H1 (cell line): ENCODE measurements around the gene IKZF2. TPM values are rescaled to one million over a fixed set of nuclear protein-coding genes. Genes with fewer than 3 reads are reported as not detected.

ENCODE experiments used
- CTCF ChIA-PET: fragments of 300-600 bp; sonication (Branson Sonifier 250); formaldehyde crosslinking; loops from one replicate; lab custom pipeline; 2021; ENCODE audit not compliant: partially characterized antibody; lab: Charles Lee
- POLR2A ChIA-PET: fragments of 300-600 bp; sonication (Branson Sonifier 250); formaldehyde crosslinking; loops from one replicate; lab custom pipeline; 2021; ENCODE audit warnings: inconsistent platforms; ENCODE audit not compliant: partially characterized antibody; lab: Charles Lee
- DNase-seq, 2 experiments: peaks; one replicate each; pipeline versions ENCODE4 v3.0.0 to v3.0.0-alpha.2; 2010 to 2022; ENCODE audit warnings: low spot score in 2 of 2, low read depth in 1 of 2, mixed read lengths in 1 of 2
- FAIRE-seq: peaks from 2 replicates; lab custom pipeline; 2011; peaks lifted over from hg19 to GRCh38; lab: Jason Lieb, UNC
- H2AFZ ChIP-seq: 2 replicates; pipeline ENCODE4 v1.8.1; 2012; ENCODE audit warnings: low read length, inconsistent platforms
- H2AK5ac ChIP-seq: 2 replicates; pipeline ENCODE4 v1.6.1; 2013; ENCODE audit warnings: low read depth, low read length
- H2BK120ac ChIP-seq: replicated peaks from 2 replicates; pipeline ENCODE3; 2013; ENCODE audit warnings: low read depth, low read length, inconsistent platforms
- H2BK12ac ChIP-seq: 2 replicates; pipeline ENCODE4 v1.6.1; 2013; ENCODE audit warnings: low read depth, low read length
- H2BK15ac ChIP-seq: 2 replicates; pipeline ENCODE4 v1.6.1; 2013; ENCODE audit warnings: low read length
- H2BK20ac ChIP-seq: 2 replicates; pipeline ENCODE4 v1.6.1; 2013; ENCODE audit warnings: low read length
- H2BK5ac ChIP-seq: 2 replicates; pipeline ENCODE4 v1.6.1; 2013; ENCODE audit warnings: low read depth, low read length
- H3K14ac ChIP-seq: 2 replicates; pipeline ENCODE4 v1.6.1; 2013; ENCODE audit warnings: inconsistent platforms; ENCODE audit not compliant: insufficient read length
- H3K18ac ChIP-seq: 2 replicates; pipeline ENCODE4 v1.6.1; 2013; ENCODE audit warnings: low read length; ENCODE audit errors: extremely low read depth
- H3K23ac ChIP-seq: 2 replicates; pipeline ENCODE4 v1.6.1; 2013; ENCODE audit warnings: inconsistent platforms; ENCODE audit not compliant: insufficient read length
- H3K23me2 ChIP-seq: 2 replicates; pipeline ENCODE4 v1.6.1; 2013; ENCODE audit warnings: low read depth, low read length
- H3K27ac ChIP-seq: 2 replicates; pipeline ENCODE4 v1.6.1; 2011; ENCODE audit warnings: low read depth, low read length, inconsistent platforms
- H3K27me3 ChIP-seq, 4 experiments: replicated peaks in 1 of 4; 1 replicate in 1 of 4; 2 replicates in 3 of 4; pipeline versions ENCODE4 v1.6.1 to v1.8.1; 2011 to 2013; ENCODE audit warnings: low read length in 3 of 4, mild to moderate bottlenecking in 3 of 4, inconsistent platforms in 2 of 4, mixed read lengths in 2 of 4, moderate library complexity in 1 of 4; ENCODE audit not compliant: control insufficient read depth in 3 of 4, insufficient read depth in 3 of 4; ENCODE audit errors: extremely low read depth in 1 of 4
- H3K36me3 ChIP-seq, 4 experiments: 2 replicates each; pipeline versions ENCODE4 v1.6.1 to v1.8.1; 2011 to 2013; ENCODE audit warnings: mild to moderate bottlenecking in 4 of 4, low read length in 3 of 4, moderate library complexity in 2 of 4, control low read depth in 1 of 4, inconsistent platforms in 1 of 4; ENCODE audit not compliant: insufficient read depth in 4 of 4, control insufficient read depth in 2 of 4
- H3K4ac ChIP-seq: replicated peaks from 2 replicates; pipeline ENCODE3; 2013; ENCODE audit warnings: low read length, low read depth, mixed read lengths, inconsistent platforms; ENCODE audit not compliant: insufficient read length
- H3K4me1 ChIP-seq, 4 experiments: replicated peaks in 1 of 4; 1 replicate in 1 of 4; 2 replicates in 3 of 4; pipeline versions ENCODE4 v1.6.1 to v1.8.1; 2011 to 2013; ENCODE audit warnings: low read length in 3 of 4, inconsistent platforms in 2 of 4, mixed read lengths in 1 of 4; ENCODE audit not compliant: insufficient read depth in 4 of 4, control insufficient read depth in 3 of 4
- H3K4me2 ChIP-seq, 2 experiments: 2 replicates each; pipeline versions ENCODE4 v1.6.1 to v1.8.1; 2011 to 2013; ENCODE audit warnings: low read depth in 2 of 2, low read length in 2 of 2, control low read depth in 1 of 2, inconsistent platforms in 1 of 2, mild to moderate bottlenecking in 1 of 2; ENCODE audit not compliant: insufficient read depth in 1 of 2
- H3K4me3 ChIP-seq, 4 experiments: fragments of 200-600, 300-600 bp in 1 of 4; sonication (generic), shearing (Covaris generic), sonication (Bioruptor Twin) in 1 of 4; 2 replicates each; pipeline versions ENCODE4 v1.5.1 to v1.8.1; 2011 to 2016; ENCODE audit warnings: low read length in 4 of 4, low read depth in 3 of 4, control low read depth in 2 of 4, inconsistent platforms in 2 of 4, mild to moderate bottlenecking in 2 of 4, mixed read lengths in 1 of 4, moderate library complexity in 1 of 4; ENCODE audit not compliant: insufficient read depth in 2 of 4; ENCODE audit errors: extremely low read depth in 1 of 4
- H3K56ac ChIP-seq: replicated peaks from 2 replicates; pipeline ENCODE3; 2013; ENCODE audit warnings: low read depth, mild to moderate bottlenecking, mixed read lengths, low read length, inconsistent platforms; ENCODE audit not compliant: insufficient read length
- H3K79me1 ChIP-seq: 2 replicates; pipeline ENCODE4 v1.6.1; 2013; ENCODE audit warnings: low read depth, low read length, control low read depth
- H3K79me2 ChIP-seq, 2 experiments: 2 replicates each; pipeline versions ENCODE4 v1.6.1 to v1.8.1; 2012 to 2013; ENCODE audit warnings: low read length in 2 of 2, mild to moderate bottlenecking in 2 of 2, inconsistent platforms in 1 of 2; ENCODE audit not compliant: insufficient read depth in 2 of 2, control insufficient read depth in 1 of 2
- H3K9ac ChIP-seq, 4 experiments: replicated peaks in 1 of 4; 1 replicate in 1 of 4; 2 replicates in 3 of 4; pipeline versions ENCODE4 v1.6.1 to v1.8.1; 2011 to 2013; ENCODE audit warnings: low read depth in 3 of 4, low read length in 3 of 4, control low read depth in 2 of 4, mild to moderate bottlenecking in 2 of 4, moderate library complexity in 2 of 4, inconsistent platforms in 1 of 4; ENCODE audit errors: extremely low read depth in 1 of 4
- H3K9me3 ChIP-seq, 2 experiments: 2 replicates each; pipeline versions ENCODE4 v1.6.1 to v1.8.1; 2012 to 2013; ENCODE audit warnings: mild to moderate bottlenecking in 2 of 2, moderate library complexity in 2 of 2, control low read depth in 1 of 2, inconsistent platforms in 1 of 2, low read depth in 1 of 2, low read length in 1 of 2, mixed read lengths in 1 of 2; ENCODE audit not compliant: insufficient read depth in 2 of 2
- H4K20me1 ChIP-seq, 2 experiments: replicated peaks in 1 of 2; 2 replicates each; pipeline versions ENCODE3 to v1.8.1; 2011 to 2013; ENCODE audit warnings: inconsistent platforms in 2 of 2, low read length in 2 of 2, mild to moderate bottlenecking in 1 of 2; ENCODE audit not compliant: insufficient read depth in 2 of 2, control insufficient read depth in 1 of 2
- H4K5ac ChIP-seq: 2 replicates; pipeline ENCODE4 v1.6.1; 2013; ENCODE audit warnings: low read length, low read depth, mixed read lengths, inconsistent platforms; ENCODE audit not compliant: insufficient read length
- H4K8ac ChIP-seq: 2 replicates; pipeline ENCODE4 v1.8.0; 2013; ENCODE audit warnings: mild to moderate bottlenecking, moderate library complexity, low read length, inconsistent platforms; ENCODE audit not compliant: insufficient read depth; ENCODE audit errors: extremely low read depth
- H4K91ac ChIP-seq: replicated peaks from 2 replicates; pipeline ENCODE3; 2013; ENCODE audit warnings: low read length, mixed read lengths, inconsistent platforms; ENCODE audit not compliant: insufficient read length
- ASH2L ChIP-seq: fragments of 200-600, 300-600 bp; sonication (generic); IDR thresholded peaks from one replicate; pipeline ENCODE4 v1.7.1; 2017; ENCODE audit warnings: low read length
- CBX5 ChIP-seq: fragments of 300-800, 300-1000 bp; sonication (generic); IDR thresholded peaks from 2 replicates; pipeline ENCODE4 v1.7.1; 2016; ENCODE audit warnings: antibody characterized with exemption, low read length, low read depth
- CEBPB ChIP-seq: IDR thresholded peaks from 2 replicates; pipeline ENCODE4 v1.6.1; 2012; ENCODE audit warnings: low read depth, low read length
- MAFK ChIP-seq: IDR thresholded peaks from 2 replicates; pipeline ENCODE4 v1.6.1; 2012; ENCODE audit warnings: low read depth, mild to moderate bottlenecking, improper control_type of control experiment, low read length
- PHF8 ChIP-seq: fragments of 200-600 bp; sonication (generic); conservative IDR thresholded peaks from 2 replicates; pipeline ENCODE4 v1.7.1; 2012; ENCODE audit warnings: low read depth, mild to moderate bottlenecking, inconsistent platforms, low read length, moderate library complexity
- RFX5 ChIP-seq: IDR thresholded peaks from 2 replicates; pipeline ENCODE4 v1.6.1; 2011; ENCODE audit warnings: low read depth, low read length, improper control_type of control experiment, borderline replicate concordance
- SIRT6 ChIP-seq: IDR thresholded peaks from one replicate; pipeline ENCODE4 v1.7.1; 2012; ENCODE audit warnings: low read length, inconsistent platforms
- YY1 ChIP-seq: IDR thresholded peaks from 2 replicates; pipeline ENCODE4 v1.6.1; 2011; ENCODE audit warnings: low read depth, mild to moderate bottlenecking, low read length
- WGBS, 2 experiments: shearing (Covaris generic) in 1 of 2; methylation state at CpG; one replicate each; pipeline versions ENCODE4 v1.1.6 to v1.1.7; 2013 to 2015; ENCODE audit warnings: low lambda C conversion rate in 2 of 2, mixed read lengths in 2 of 2, inconsistent platforms in 1 of 2, low coverage in 1 of 2, missing lambda C conversion rate in 1 of 2; ENCODE audit not compliant: insufficient replicate concordance in 2 of 2, insufficient coverage in 1 of 2, insufficient read length in 1 of 2; ENCODE audit errors: extremely low coverage in 1 of 2, missing lambda C conversion rate in 1 of 2; 5-methylcytosine and 5-hydroxymethylcytosine counted together
- polyA plus RNA-seq, 7 experiments: library from polyadenylated mRNA; depleted of rRNA in 3 of 7; stranded (reverse) in 5 of 7; unstranded in 2 of 7; fragments of >200 nt in 5 of 7; fragments of 200-250 nt in 2 of 7; gene quantifications; 1 replicate in 5 of 7; 2 replicates in 1 of 7; 4 replicates in 1 of 7; pipeline versions ENCODE4 v1.2.1 to v1.2.3, GENCODE V29; 2011 to 2013; ENCODE audit warnings: missing spikeins in 2 of 7, mixed read lengths in 2 of 7
- total RNA-seq: library from RNA; stranded (reverse); fragmentation: NEBNext Ultra II Directional; extraction: Animal tissue kit (Norgen Biotek cat#: 25700); gene quantifications from 2 replicates; pipeline ENCODE4 v1.2.1, GENCODE V29; 2021
- TF ChIP-seq, protein P1 (sequence below), 3 experiments: IDR thresholded peaks; 1 replicate in 2 of 3; 2 replicates in 1 of 3; pipeline versions ENCODE4 v1.5.1 to v1.6.1; 2011; ENCODE audit warnings: low read length in 3 of 3, mild to moderate bottlenecking in 3 of 3, inconsistent platforms in 2 of 3, low read depth in 1 of 3, moderate library complexity in 1 of 3; ENCODE audit not compliant: insufficient read depth in 1 of 3; ENCODE audit errors: control extremely low read depth in 1 of 3

Gene IKZF2
- total and polyA plus RNA-seq, 2 of the 8 experiments (the other 6 are each of a cell fraction or from before 2014, with no cell fraction given), result 1.7 to 4.4 TPM

DNA sequence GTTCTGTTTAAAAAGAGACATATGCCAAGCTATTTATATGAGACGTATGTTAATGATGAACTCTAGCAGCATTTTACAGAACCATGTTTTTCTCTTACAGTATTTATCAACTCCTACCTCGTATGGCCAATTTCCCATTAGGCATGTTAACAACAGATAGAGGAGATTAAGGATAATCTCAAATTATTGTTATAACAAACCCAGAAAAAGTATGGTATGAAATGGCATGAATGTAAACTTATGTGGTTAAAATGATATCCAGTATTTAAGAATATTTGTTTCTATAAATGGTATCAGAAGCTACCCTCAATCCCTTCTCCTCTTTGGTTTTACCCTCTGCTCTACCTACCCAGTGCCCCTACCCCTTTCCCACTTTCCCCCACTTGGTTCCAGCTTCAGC, 132.0 kb downstream of the IKZF2 start:
- DNase-seq, result no peak
- H3K36me3 ChIP-seq, result no peaks in the 10 kb centered on the region
- no peak overlapping the region for H2BK20ac ChIP-seq
- H3K23ac ChIP-seq, result no peak overlapping the region
- H3K9ac ChIP-seq, result no peak overlapping the region
- H3K18ac ChIP-seq, result no peak overlapping the region
- CTCF ChIA-PET, result interaction anchor here (0.6 to 1.7 kb wide), 3 partner anchors 19 to 128 kb away, joined by 3 to 7 read pairs (median 6); no protein-coding TSS in a partner anchor
- H2BK15ac ChIP-seq, result no peak overlapping the region
- no peak overlapping the region for H2AK5ac ChIP-seq
- H2BK5ac ChIP-seq, result no peak overlapping the region
- H4K91ac ChIP-seq, result no peak overlapping the region
- 83% methylated on average over 2 of the region's 2 CpGs; no CpG with 5 or more reads in 1 of the 2 experiments for WGBS, 2 experiments
- H3K4me2 ChIP-seq, result no peak overlapping the region
- no peak for FAIRE-seq
- H3K23me2 ChIP-seq, result no peaks in the 10 kb centered on the region
- no peak overlapping the region for H3K56ac ChIP-seq
- H3K27me3 ChIP-seq, result no peaks in the 10 kb centered on the region
- no peaks in the 10 kb centered on the region for H4K20me1 ChIP-seq
- no peaks in the 10 kb centered on the region for H3K79me2 ChIP-seq
- no peak overlapping the region for H3K4ac ChIP-seq
- no peak overlapping the region for H3K4me3 ChIP-seq
- no peak overlapping the region for H3K14ac ChIP-seq
- H3K27ac ChIP-seq, result no peak overlapping the region
- TF ChIP-seq MAFK (no peak), ASH2L (no peak), PHF8 (no peak), YY1 (no peak), CEBPB (no peak), RFX5 (no peak), SIRT6 (no peak), CBX5 (no peak)
- TF ChIP-seq, protein P1, sequence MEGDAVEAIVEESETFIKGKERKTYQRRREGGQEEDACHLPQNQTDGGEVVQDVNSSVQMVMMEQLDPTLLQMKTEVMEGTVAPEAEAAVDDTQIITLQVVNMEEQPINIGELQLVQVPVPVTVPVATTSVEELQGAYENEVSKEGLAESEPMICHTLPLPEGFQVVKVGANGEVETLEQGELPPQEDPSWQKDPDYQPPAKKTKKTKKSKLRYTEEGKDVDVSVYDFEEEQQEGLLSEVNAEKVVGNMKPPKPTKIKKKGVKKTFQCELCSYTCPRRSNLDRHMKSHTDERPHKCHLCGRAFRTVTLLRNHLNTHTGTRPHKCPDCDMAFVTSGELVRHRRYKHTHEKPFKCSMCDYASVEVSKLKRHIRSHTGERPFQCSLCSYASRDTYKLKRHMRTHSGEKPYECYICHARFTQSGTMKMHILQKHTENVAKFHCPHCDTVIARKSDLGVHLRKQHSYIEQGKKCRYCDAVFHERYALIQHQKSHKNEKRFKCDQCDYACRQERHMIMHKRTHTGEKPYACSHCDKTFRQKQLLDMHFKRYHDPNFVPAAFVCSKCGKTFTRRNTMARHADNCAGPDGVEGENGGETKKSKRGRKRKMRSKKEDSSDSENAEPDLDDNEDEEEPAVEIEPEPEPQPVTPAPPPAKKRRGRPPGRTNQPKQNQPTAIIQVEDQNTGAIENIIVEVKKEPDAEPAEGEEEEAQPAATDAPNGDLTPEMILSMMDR (IDR thresholded peaks at IDR 0.05; ENCODE audit: control extremely low read depth in 1 of 3, insufficient read depth in 1 of 3, low read depth in 1 of 3, low read length in 3 of 3), result no peak
- POLR2A ChIA-PET, result no interaction called here
- H3K79me1 ChIP-seq, result no peaks in the 10 kb centered on the region
- no peaks in the 10 kb centered on the region for H3K9me3 ChIP-seq
- H4K8ac ChIP-seq, result no peak overlapping the region
- no peaks in the 10 kb centered on the region for H3K4me1 ChIP-seq
- H2BK120ac ChIP-seq, result no peak overlapping the region
- H2AFZ ChIP-seq, result no peak overlapping the region
- H2BK12ac ChIP-seq, result no peak overlapping the region
- H4K5ac ChIP-seq, result no peak overlapping the region
